ENCODE data around the gene NOTO. TPM values are rescaled to one million over a fixed set of nuclear protein-coding genes. Genes with fewer than 3 reads are reported as not detected.
"Not testable (repeated sequence)": the region's sequence is repeated elsewhere in the genome, so short reads cannot be mapped to it uniquely, and the experiment has no call there.

NOTO gene
- total RNA-seq, 1 experiment from 2014 or later: not detected

GRCh38 chr2:73200281-73200680, 2.1 kb upstream of the NOTO start:
- not testable (repeated sequence) for DNase-seq (ENCODE audit: low spot score)

GRCh38 chr2:73203055-73203681, 794 bp downstream of the NOTO start:
- DNase-seq (ENCODE audit: low spot score): no peak

GRCh38 chr2:73205611-73206010, 3.2 kb downstream of the NOTO start:
- no peak for DNase-seq (ENCODE audit: low spot score)

GRCh38 chr2:73208258-73208657, 5.9 kb downstream of the NOTO start:
- no peak for DNase-seq (ENCODE audit: low spot score)

- no peak for DNase-seq (ENCODE audit: low spot score)
Measured at GRCh38 chr2:73210019-73210418, 7.6 kb downstream of the NOTO start.

GRCh38 chr2:73210696-73211095, 8.3 kb downstream of the NOTO start:
- DNase-seq (ENCODE audit: low spot score): no peak

- no peak for DNase-seq (ENCODE audit: low spot score)
Measured at GRCh38 chr2:73212098-73212447, 9.7 kb downstream of the NOTO start.

- DNase-seq (ENCODE audit: low spot score): peak; percentile 56
Measured at GRCh38 chr2:73212448-73213176, 10.2 kb downstream of the NOTO start.

GRCh38 chr2:73214120-73215035, 12.0 kb downstream of the NOTO start, which contains the start of gene SMYD5:
Gene SMYD5 (plus strand): TSS chr2:73214245. CDS start chr2:73214267, 22 bp downstream.
- DNase-seq (ENCODE audit: low spot score): peak; percentile 64

GRCh38 chr2:73215254-73215653, 12.9 kb downstream of the NOTO start:
- no peak for DNase-seq (ENCODE audit: low spot score)

- no peak for DNase-seq (ENCODE audit: low spot score)
Measured at GRCh38 chr2:73217160-73217559, 14.8 kb downstream of the NOTO start.

GRCh38 chr2:73217826-73218225, 15.5 kb downstream of the NOTO start:
- DNase-seq (ENCODE audit: low spot score): no peak

- DNase-seq (ENCODE audit: low spot score): no peak
Measured at GRCh38 chr2:73218298-73218697, 15.9 kb downstream of the NOTO start.

- no peak for DNase-seq (ENCODE audit: low spot score)
Measured at GRCh38 chr2:73223821-73224220, 21.4 kb downstream of the NOTO start.

GRCh38 chr2:73225513-73226360, 23.4 kb downstream of the NOTO start:
- no peak for DNase-seq (ENCODE audit: low spot score)

- no peak for DNase-seq (ENCODE audit: low spot score)
Measured at GRCh38 chr2:73227086-73227485, 24.7 kb downstream of the NOTO start.

GRCh38 chr2:73228631-73229030, 26.3 kb downstream of the NOTO start:
- no peak for DNase-seq (ENCODE audit: low spot score)

GRCh38 chr2:73232403-73233153, 30.2 kb downstream of the NOTO start:
- DNase-seq (ENCODE audit: low spot score): no peak

- peak; percentile 99 for DNase-seq (ENCODE audit: low spot score)
Measured at GRCh38 chr2:73233154-73233931, 31.0 kb downstream of the NOTO start, which contains the start of gene PRADC1. Gene PRADC1 (minus strand): TSS chr2:73233239. CDS start chr2:73233160, 79 bp downstream.

Data from H4 (cell line).